Measurements from ENCODE around the gene ITSN1.

- TF ChIP-seq CTCF (IDR thresholded peaks at IDR 0.05; ENCODE audit: poor library complexity, severe bottlenecking) (no peak), EP300 (conservative IDR thresholded peaks at IDR 0.05; ENCODE audit: poor library complexity, severe bottlenecking) (no peak), EZH2 (IDR thresholded peaks at IDR 0.05; ENCODE audit: borderline replicate concordance, insufficient read depth, low read length, poor library complexity, severe bottlenecking) (no peak), TAF1 (IDR thresholded peaks at IDR 0.05; ENCODE audit: low read depth) (no peak), POLR2AphosphoS5 (IDR thresholded peaks at IDR 0.05) (no peak), MXI1 (conservative IDR thresholded peaks at IDR 0.05; ENCODE audit: poor library complexity, severe bottlenecking) (no peak), REST (IDR thresholded peaks at IDR 0.05; ENCODE audit: borderline replicate concordance) (no peak), RAD21 (conservative IDR thresholded peaks at IDR 0.05) (no peak)
Measured at GRCh38 chr21:33865996-33866575, 223.8 kb downstream of the ITSN1 start.
